LNCaP clone FGC (cell line): ENCODE data around the gene PTPRD.
"Not testable (repeated sequence)": the region's sequence is repeated elsewhere in the genome, so short reads cannot be mapped to it uniquely, and the experiment has no call there.

Experiments
- DNase-seq: peaks from one replicate; pipeline ENCODE4 v3.0.0-alpha.2; 2011; ENCODE audit warnings: low read depth
- H3K4me3 ChIP-seq: 2 replicates; pipeline ENCODE4 v1.5.1; 2011; ENCODE audit warnings: mild to moderate bottlenecking, low read depth, low read length, control low read depth
- TF ChIP-seq, protein P1 (sequence below): IDR thresholded peaks from 2 replicates; pipeline ENCODE4 v1.5.1; 2012; ENCODE audit warnings: mild to moderate bottlenecking; ENCODE audit not compliant: control insufficient read depth, insufficient read depth; ENCODE audit errors: extremely low read depth

The PTPRD gene

DNA sequence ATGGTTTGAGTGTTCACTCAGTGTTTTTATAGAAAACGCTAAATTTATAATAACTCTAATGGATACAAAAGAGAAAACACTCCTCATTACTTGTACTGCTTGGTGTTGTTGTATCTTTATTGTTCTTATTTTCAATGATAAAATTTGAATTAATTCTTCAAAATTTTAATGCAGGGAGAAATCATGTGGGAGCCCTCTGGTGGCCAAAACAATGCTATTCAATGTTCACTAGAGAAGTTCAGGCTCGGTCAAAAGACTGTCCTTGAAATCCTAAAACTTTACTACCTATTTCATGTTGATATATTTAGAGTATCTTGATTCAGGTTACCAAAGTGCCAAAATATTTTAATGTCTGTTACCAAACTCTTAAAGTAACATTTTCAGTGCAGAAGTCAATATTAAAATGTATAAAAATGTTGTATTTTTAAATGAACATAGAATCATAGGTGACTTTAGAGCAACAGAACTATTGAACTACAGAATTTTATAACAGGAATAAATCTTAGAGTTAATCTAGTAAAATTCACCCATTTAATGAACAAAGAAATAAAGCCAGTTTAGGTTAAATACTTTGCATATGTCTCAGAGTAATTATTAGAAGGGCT, 1259.8 kb downstream of the PTPRD start:
- TF ChIP-seq, protein P1, sequence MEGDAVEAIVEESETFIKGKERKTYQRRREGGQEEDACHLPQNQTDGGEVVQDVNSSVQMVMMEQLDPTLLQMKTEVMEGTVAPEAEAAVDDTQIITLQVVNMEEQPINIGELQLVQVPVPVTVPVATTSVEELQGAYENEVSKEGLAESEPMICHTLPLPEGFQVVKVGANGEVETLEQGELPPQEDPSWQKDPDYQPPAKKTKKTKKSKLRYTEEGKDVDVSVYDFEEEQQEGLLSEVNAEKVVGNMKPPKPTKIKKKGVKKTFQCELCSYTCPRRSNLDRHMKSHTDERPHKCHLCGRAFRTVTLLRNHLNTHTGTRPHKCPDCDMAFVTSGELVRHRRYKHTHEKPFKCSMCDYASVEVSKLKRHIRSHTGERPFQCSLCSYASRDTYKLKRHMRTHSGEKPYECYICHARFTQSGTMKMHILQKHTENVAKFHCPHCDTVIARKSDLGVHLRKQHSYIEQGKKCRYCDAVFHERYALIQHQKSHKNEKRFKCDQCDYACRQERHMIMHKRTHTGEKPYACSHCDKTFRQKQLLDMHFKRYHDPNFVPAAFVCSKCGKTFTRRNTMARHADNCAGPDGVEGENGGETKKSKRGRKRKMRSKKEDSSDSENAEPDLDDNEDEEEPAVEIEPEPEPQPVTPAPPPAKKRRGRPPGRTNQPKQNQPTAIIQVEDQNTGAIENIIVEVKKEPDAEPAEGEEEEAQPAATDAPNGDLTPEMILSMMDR, result peak; percentile 47

DNA sequence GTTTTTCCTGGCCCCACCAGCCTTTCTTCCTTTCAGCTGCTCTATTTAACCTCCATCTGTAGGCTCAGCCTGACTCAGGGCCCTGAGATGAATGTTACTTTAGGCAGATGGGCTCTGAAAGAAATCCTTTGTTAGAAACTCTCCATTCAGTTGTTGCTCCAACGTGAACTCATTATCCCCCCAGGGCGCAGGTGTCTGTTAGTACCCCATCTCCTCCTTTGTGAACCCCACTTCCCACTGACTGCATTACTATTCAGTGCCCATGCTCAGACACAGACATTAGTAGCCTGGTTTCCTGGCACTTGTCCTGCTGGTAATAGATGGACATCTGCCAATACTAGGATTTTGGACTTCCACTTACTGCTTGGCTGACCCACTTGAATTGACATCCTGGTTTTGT, 1271.6 kb downstream of the PTPRD start:
- no peak for DNase-seq
- H3K4me3 ChIP-seq, result no peak overlapping the region
- TF ChIP-seq, protein P1, result no peak

More for the DNA sequence above, 1259.8 kb downstream of the PTPRD start:
- no peak for DNase-seq
- H3K4me3 ChIP-seq, result no peak overlapping the region

DNA sequence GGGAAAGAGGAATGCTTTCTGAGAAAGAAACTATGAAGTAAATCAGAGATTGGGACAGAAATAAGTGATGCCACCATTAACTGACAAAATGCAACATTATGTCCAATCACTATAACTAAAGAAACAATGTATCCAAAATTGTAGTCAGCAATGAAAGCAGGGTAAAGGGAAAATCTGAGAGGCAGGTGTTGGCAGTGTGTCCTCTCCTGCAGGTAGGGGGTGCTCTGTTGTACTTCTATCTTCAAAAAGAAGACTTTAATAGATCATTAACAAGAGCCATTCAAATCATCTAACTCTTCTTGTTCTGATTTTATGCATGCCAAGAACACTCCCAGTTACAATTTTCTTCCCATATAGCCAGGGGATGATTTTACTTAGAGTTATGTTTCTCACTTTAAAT, 1275.7 kb downstream of the PTPRD start:
- no peak overlapping the region for H3K4me3 ChIP-seq
- no peak for DNase-seq
- TF ChIP-seq, protein P1, result no peak

DNA sequence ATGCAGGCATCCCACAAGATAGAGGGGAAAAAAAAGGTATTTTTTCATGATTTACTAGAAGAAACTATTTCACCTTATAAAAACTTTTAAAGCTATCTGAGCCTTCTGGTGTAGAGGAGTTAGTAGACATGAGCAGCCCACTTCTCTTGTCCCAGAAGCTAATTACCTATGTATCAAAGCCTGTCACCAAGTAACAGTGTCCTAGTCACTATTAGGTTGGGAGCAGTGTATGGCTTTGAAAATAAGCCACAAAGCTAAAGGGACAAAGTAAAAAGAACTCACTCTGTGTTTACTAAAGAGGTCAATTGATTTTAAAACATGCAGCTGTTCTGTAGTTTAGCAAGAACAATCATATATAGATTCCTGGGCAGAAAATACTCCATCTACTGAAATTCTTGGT, 1286.1 kb downstream of the PTPRD start:
- DNase-seq, result no peak
- TF ChIP-seq, protein P1, result no peak
- H3K4me3 ChIP-seq, result no peak overlapping the region

DNA sequence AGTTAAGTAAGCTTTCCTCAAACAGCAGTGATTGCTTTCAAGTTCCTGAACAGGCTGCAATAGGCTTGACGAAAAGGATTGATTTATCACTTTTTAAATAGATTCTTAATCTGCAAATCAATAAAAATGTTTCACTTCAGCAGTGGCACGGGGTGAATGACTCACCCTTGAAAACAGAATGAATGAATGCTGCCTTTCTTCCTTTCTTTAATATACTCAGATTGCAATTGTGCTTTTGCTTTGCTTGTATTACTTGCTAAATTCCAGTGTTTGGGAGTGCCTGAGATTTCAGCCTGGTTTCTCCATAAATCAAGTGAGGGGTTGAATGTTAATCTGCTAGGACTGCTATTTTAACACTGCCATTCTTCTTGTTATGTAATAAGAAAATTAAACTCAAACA, 1293.8 kb downstream of the PTPRD start:
- no peak overlapping the region for H3K4me3 ChIP-seq
- no peak for DNase-seq
- TF ChIP-seq, protein P1, result no peak

DNA sequence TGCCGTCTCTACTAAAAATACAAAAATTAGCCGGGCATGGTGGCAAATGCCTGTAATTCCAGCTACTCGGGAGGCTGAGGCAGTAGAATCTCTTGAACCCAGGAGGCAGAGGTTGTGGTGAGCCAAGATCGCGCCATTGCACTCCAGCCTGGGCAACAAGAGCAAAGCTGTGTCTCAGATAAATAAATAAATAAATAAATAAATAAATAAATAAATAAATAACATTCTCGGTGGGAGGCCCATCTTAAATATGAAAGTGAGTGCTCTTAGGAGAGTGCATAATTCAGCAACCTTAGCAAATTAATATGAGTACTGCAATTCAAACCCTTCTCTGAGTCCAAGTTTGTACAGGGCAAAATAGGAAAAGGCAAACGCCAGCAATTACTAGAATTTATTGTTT, 1302.1 kb downstream of the PTPRD start:
- DNase-seq, H3K4me3 ChIP-seq: not testable (repeated sequence)

DNA sequence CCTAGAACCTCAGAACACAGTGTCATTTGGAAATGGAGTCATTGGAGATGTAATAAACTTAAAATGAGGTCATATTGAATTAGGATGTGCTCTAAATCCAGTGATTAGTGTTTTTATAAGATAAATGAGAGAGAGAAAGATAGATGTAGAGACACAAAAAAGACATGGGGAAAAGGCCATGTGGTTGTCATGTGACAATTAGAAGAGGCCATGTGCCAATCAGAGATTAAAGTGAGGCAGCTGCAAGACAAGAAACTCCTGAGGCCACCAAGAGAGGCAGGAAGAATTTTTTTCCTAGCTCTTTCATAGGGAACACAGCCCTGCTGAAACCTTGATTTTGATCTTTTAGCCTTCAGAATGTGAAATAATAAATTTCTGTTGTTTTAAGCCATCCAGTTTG, 1307.2 kb downstream of the PTPRD start:
- no peak overlapping the region for H3K4me3 ChIP-seq
- TF ChIP-seq, protein P1, result no peak
- DNase-seq, result no peak
